ENCODE measurements around the gene DAGLA.

Gene DAGLA

GRCh38 chr11:61766353-61766841 lies 86.2 kb downstream of the DAGLA start:
- TF ChIP-seq JUND (IDR thresholded peaks at IDR 0.05; ENCODE audit: low read depth) = no peak
- in situ Hi-C loops (cut with HindIII; ENCODE audit: low pct_unique_long_range_greater_than_20kb, low sequenced_read_pairs) = no loop called here
- no peak for DNase-seq (ENCODE audit: low read depth in 1 of 2, low spot score in 1 of 2)

GRCh38 chr11:61768376-61769076 lies 88.3 kb downstream of the DAGLA start:
- TF ChIP-seq JUND (IDR thresholded peaks at IDR 0.05; ENCODE audit: low read depth) = no peak
- DNase-seq (ENCODE audit: low read depth in 1 of 2, low spot score in 1 of 2) = no peak
- in situ Hi-C loops (cut with HindIII; ENCODE audit: low pct_unique_long_range_greater_than_20kb, low sequenced_read_pairs) = no loop called here

GRCh38 chr11:61769169-61769920 lies 89.2 kb downstream of the DAGLA start:
- peak in 1 of 2 experiments; percentile 36 for DNase-seq (ENCODE audit: low read depth in 1 of 2, low spot score in 1 of 2)
- in situ Hi-C loops (cut with HindIII; ENCODE audit: low pct_unique_long_range_greater_than_20kb, low sequenced_read_pairs) = no loop called here
- no peak for TF ChIP-seq JUND (IDR thresholded peaks at IDR 0.05; ENCODE audit: low read depth)

GRCh38 chr11:61769946-61770683 lies 89.9 kb downstream of the DAGLA start:
- DNase-seq (ENCODE audit: low read depth in 1 of 2, low spot score in 1 of 2) = no peak
- TF ChIP-seq JUND (IDR thresholded peaks at IDR 0.05; ENCODE audit: low read depth) = no peak
- in situ Hi-C loops (cut with HindIII; ENCODE audit: low pct_unique_long_range_greater_than_20kb, low sequenced_read_pairs) = no loop called here

GRCh38 chr11:61771195-61771894 lies 91.2 kb downstream of the DAGLA start:
- TF ChIP-seq JUND (IDR thresholded peaks at IDR 0.05; ENCODE audit: low read depth) = no peak
- in situ Hi-C loops (cut with HindIII; ENCODE audit: low pct_unique_long_range_greater_than_20kb, low sequenced_read_pairs) = no loop called here
- no peak for DNase-seq (ENCODE audit: low read depth in 1 of 2, low spot score in 1 of 2)

- in situ Hi-C loops (cut with HindIII; ENCODE audit: low pct_unique_long_range_greater_than_20kb, low sequenced_read_pairs) = no loop called here
- DNase-seq (ENCODE audit: low read depth in 1 of 2, low spot score in 1 of 2) = no peak
- no peak for TF ChIP-seq JUND (IDR thresholded peaks at IDR 0.05; ENCODE audit: low read depth)
These were observed 91.8 kb downstream of the DAGLA start for GRCh38 chr11:61771985-61772455.

GRCh38 chr11:61773356-61773755 lies 93.2 kb downstream of the DAGLA start:
- TF ChIP-seq JUND (IDR thresholded peaks at IDR 0.05; ENCODE audit: low read depth) = no peak
- no peak for DNase-seq (ENCODE audit: low read depth in 1 of 2, low spot score in 1 of 2)

GRCh38 chr11:61773809-61774208 lies 93.6 kb downstream of the DAGLA start:
- in situ Hi-C loops (cut with HindIII; ENCODE audit: low pct_unique_long_range_greater_than_20kb, low sequenced_read_pairs) = no loop called here
- DNase-seq (ENCODE audit: low read depth in 1 of 2, low spot score in 1 of 2) = no peak
- TF ChIP-seq JUND (IDR thresholded peaks at IDR 0.05; ENCODE audit: low read depth) = no peak

More at GRCh38 chr11:61773356-61773755, 93.2 kb downstream of the DAGLA start:
- in situ Hi-C loops (cut with HindIII; ENCODE audit: low pct_unique_long_range_greater_than_20kb, low sequenced_read_pairs) = no loop called here

GRCh38 chr11:61774411-61774810 lies 94.2 kb downstream of the DAGLA start:
- in situ Hi-C loops (cut with HindIII; ENCODE audit: low pct_unique_long_range_greater_than_20kb, low sequenced_read_pairs) = no loop called here
- DNase-seq (ENCODE audit: low read depth in 1 of 2, low spot score in 1 of 2) = no peak

GRCh38 chr11:61775106-61775505 lies 94.9 kb downstream of the DAGLA start:
- in situ Hi-C loops (cut with HindIII; ENCODE audit: low pct_unique_long_range_greater_than_20kb, low sequenced_read_pairs) = no loop called here

More at GRCh38 chr11:61774411-61774810, 94.2 kb downstream of the DAGLA start:
- no peak for TF ChIP-seq JUND (IDR thresholded peaks at IDR 0.05; ENCODE audit: low read depth)

GRCh38 chr11:61775606-61776554 lies 95.7 kb downstream of the DAGLA start:
- in situ Hi-C loops (cut with HindIII; ENCODE audit: low pct_unique_long_range_greater_than_20kb, low sequenced_read_pairs) = no loop called here
- TF ChIP-seq JUND (IDR thresholded peaks at IDR 0.05; ENCODE audit: low read depth) = no peak
- no peak for DNase-seq (ENCODE audit: low read depth in 1 of 2, low spot score in 1 of 2)

More at GRCh38 chr11:61775106-61775505, 94.9 kb downstream of the DAGLA start:
- no peak for DNase-seq (ENCODE audit: low read depth in 1 of 2, low spot score in 1 of 2)
- no peak for TF ChIP-seq JUND (IDR thresholded peaks at IDR 0.05; ENCODE audit: low read depth)

All from T47D (cell line).